HPDE6-E6E7 (cell line): ENCODE results near the gene KDM6A.
A peak's percentile ranks its signal among the peaks of the same experiment; 100 is the strongest.
"Not testable (repeated sequence)": the region's sequence is repeated elsewhere in the genome, so short reads cannot be mapped to it uniquely, and the experiment has no call there.

Experiments used
- DNase-seq: peaks from one replicate; pipeline ENCODE4 v3.0.0; 2011; ENCODE audit warnings: missing footprints; ENCODE audit errors: extremely low spot score

KDM6A gene

DNA sequence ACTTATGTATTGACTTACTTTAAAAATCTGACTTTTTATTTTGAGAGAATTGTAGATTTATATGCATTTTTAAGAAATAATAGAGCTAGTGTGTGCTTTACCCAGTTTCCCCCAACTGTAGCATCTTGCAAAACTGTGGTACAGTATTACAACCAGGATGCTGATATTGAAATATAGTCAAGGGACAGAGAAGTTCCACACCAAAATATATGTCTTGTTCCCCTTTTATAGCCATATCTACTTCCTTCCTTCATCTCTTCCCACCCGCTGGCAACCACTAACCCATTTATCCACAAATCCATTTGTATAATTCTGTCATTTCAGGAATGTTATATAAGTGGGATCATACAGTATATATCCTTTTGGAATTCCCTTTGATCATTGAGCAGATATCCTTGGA, 16.8 kb downstream of the KDM6A start:
- no peak for DNase-seq

DNA sequence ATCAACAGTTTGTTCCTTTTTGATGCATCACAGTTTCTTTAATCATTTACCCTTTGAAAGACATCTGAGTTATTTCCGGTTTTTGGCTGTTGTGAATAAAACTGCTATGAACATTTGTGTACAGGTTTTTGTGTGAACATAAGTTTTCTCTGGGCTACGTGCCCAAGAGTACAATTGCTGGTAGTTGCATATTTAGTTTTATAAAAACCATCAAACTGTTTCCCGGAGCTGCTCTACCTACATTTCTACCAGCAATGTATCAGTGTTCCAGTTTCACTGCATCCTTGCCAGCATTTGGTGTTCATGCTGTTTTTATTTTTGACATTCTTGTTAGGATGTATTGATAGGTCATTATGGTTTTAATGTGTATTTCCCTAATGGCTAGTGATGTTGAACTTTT, 17.3 kb downstream of the KDM6A start:
- no peak for DNase-seq

DNA sequence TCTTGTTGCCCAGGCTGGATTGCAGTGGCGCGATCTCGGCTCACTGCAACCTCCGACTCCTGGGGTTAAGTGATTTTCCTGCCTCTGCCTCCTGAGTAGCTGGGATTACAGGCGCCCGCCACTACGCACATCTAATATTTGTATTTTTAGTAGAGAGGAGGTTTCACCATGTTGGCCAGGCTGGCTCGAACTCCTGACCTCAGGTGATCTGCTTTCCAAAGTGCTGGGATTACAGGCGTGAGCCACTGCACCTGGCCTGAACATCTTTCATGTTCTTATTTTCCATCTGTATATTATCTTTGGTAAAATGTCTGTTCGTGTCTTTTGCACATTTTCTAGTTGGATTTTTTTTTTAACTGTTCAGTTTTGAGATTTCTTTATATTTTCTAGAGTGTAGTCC, 17.7 kb downstream of the KDM6A start:
- not testable (repeated sequence) for DNase-seq

DNA sequence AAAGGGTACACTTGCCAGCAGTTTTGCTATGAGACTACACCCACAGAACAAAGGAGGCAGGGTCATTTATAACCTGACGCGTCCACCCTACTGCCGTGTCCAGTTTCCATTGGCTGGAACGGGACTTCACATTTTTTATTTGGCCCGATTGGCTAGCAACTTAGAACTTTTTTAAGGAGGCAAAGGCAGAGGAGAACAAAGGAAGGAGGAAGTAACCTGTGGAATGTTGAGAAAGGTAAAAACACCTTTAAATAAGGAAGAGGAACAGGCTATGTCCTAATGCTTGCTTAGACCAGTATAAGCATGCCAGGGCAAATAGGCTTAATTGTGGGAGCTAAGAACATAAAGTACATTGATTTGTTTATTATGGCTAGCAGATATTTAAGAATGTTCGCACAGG, 18.7 kb downstream of the KDM6A start:
- no peak for DNase-seq

DNA sequence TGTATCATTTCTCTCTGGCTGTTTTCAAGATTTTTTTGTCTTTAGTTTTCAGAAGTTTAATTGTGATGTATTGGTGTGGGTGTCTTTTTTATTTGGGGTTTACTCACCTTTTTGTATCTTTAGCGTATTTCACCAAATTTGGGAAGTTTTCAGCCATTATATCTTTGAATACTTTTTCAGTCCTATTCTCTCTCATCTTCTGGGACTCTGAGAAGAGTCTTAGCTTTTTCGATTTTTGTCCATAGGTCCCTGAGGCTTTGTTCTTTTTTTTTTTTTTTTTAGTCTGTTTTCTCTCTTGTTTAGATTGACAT, 23.8 kb downstream of the KDM6A start:
- no peak for DNase-seq

DNA sequence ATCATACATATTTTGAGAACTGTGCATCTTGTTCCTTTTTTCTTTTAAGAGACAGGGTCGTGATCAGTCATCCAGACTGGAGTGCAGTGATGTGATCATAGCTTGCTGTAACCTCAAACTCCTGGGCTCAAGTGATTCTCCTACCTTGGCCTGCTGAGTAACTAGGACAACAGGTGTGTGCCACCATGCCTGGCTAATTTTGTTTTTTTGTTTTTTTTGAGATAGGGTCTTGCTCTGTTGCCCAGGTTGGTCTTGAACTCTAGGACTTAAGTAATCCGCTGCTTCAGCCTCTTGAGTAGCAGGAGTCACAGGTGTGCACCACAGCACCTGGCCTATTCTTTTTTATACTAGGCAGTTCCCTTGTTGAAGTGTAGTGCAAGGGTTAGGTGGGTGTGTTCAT, 24.6 kb downstream of the KDM6A start:
- DNase-seq = no peak

DNA sequence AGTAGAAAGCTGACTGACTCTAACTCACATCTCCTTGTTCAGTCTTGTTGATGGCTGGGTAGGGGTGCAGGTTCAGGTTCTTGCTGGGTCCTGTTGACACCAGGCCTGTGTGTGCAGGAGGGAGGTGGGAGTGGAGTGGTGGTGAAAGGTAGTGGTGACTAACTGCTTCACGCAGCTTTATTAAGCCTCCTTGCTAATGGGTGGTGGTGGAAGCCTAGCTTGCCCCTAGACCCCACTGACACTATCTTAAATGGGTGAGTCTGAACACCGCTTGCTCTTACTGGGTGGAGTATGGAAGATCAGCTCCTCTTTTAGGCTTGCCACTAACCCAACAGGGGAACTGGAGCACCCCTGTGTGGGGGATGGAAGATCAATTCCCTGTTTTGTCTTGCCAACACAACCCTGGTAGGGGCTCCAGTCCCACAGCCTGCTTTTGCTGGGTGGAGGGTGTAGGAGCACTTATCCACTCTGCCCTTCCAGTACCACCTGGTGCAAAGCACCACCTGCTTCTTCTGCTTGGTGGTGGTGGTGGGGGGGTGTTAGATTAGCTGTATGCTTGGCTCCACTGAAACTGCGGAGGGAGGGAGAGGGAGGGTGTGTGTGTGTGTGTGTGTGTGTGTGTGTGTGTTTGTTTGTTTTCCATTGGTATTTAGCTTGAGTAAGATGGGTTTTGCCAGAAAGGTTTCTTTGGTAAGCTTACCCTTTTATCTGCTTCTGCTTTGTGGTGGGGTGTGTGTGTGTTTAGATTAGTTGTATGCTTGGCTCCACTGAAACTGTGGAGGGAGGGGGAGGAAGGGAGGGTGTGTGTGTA, 25.6 kb downstream of the KDM6A start:
- DNase-seq = no peak

DNA sequence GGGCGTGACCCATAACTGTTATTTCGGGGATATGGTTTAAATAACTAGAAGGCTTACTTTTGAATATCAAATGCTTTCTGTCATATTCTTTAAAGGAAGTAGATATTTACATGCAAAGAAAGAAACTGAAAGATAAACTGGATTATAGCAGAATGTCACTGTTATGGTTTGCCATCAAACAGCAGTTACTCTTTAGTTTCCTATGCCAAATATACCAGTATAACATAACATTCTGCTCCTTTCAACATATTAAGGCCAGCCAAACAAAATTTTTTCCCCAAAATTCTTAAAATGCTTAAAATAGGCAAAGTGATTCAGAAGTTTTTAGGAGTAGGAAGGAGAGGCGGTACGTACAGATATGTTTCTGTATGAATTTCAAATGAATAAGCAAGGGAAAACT, 27.0 kb downstream of the KDM6A start:
- DNase-seq = no peak

DNA sequence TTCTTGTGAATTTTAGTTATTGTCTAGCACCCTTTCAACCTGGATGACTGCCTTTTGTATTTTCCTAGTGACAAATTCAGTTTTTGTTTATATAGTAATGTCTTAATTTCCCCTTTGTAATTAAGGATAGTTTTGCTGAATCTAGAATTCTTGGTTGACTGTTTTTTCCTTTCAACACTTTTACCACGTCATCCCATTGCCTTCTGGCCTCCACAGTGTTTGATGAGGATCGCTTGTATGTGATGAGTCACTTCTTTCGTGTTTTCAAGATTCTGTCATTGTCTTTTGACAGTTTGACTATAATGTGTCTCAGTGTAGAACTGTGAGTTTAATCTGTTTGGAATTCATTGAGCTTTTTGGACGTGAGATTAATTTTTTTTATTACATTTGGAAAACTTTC, 30.1 kb downstream of the KDM6A start:
- peak; percentile 28 for DNase-seq

DNA sequence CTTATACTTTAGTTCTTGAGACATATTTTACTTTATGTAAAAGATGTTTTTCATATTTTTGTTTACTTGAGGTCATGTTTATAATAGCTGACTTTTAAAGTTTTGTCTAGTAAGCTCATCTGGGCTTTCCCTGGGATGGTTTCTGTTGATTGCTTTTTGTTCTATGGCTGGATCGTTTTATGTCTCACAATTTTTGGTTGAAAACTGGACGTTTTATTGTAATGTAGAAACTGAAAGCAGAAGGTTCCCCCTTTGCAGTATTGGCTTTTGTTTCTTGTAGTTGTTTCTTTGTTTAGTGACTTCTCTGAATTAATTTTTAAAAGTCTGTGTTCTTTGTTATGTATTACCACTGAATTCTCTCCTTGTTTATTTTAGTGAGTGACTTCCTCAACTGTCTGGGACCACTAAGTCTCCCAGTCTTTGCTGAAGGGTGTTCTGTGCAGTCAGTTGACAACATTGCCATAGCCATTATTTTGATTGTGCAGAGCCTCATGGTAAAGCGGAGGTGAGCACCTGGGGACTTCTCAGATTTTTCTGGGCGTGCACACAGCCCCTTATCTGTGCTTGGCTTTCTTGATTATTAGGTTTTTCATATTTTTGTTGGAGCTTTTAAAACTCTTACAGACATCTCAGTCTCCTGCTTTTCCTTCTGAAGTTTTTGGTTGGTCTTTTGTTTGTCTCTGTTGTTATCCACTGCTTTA, 31.0 kb downstream of the KDM6A start:
- no peak for DNase-seq

DNA sequence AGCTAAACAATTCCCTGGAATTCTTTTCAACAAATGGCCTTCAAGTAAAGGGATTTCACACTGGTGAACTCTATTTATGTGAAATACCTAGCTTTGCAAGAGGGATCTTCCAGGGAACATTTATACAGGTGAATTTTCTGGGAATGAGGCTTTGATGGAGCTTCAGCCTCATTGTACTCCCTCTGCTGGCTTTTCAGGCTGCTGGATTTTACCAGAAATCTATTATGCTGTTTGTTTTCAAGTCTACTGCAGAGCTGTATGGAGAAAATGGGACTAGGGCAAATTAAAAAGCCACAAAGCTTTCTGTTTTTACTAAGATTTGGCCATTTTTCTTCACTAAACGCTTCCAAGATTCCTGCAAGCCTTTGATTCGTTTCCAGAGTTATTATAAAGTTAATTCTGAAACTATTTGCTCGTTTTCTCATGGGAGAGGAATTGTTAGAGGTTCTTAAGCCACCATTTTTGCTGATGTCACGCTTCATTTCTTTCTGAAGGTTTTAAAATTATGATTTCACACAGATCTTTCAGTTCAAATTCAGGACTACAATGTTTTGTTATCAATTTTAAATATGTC, 31.6 kb downstream of the KDM6A start:
- no peak for DNase-seq

DNA sequence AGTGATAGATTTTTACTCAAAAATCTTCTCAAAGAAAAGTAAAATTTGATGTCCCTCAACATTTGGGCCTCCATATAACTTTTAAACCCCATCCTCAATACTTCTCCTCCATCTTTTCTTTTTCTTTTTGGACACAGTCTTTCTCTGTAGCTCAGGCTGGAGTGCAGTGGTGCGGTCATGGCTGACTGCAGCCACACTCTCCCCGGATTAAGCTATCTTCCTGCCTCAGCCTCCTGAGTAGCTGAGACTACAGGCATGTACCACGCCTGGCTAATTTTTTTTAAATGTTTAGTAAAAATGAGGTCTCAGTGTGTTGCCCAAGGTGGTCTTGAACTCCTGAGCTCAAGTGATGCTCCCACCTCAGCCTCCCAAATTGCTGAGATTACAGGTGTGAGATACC, 33.1 kb downstream of the KDM6A start:
- no peak for DNase-seq

DNA sequence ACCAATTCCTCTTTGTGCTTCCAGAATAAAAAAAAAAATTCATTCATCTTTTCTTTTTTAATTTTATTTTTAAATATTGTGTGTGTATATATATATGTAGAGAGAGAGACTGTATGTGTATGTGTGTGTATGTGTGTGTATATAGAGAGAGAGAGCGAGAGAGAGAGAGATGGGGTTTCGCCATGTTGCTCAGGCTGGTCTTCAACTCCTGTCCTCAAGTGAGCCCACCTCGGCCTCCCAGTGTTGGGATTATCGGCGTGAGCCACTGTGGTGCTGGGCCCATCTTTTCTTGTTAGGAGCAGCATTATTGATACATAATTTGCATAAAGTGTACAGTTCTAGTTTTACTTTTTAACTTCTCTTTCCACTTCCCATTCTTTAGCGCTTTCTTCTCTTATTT, 33.6 kb downstream of the KDM6A start:
- no peak for DNase-seq

DNA sequence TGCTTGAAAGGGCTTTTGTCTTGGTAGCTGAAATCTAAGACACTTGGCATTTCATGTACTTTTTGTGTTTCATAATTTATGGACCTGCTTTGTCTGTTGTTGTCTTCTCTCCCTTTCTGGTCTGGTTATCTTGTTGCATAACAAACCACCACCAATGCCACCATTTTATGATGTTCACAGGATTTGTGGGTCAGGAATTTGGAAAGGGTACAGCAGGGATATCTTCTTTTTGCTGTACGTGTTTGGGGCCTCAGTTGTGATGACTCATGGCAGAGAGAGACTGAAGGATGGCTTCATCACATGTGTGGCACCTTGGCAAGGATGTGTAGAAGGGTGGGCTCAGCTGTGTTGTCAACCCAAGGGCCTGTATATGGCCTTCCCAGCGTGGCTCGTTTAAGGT, 35.2 kb downstream of the KDM6A start:
- no peak for DNase-seq

DNA sequence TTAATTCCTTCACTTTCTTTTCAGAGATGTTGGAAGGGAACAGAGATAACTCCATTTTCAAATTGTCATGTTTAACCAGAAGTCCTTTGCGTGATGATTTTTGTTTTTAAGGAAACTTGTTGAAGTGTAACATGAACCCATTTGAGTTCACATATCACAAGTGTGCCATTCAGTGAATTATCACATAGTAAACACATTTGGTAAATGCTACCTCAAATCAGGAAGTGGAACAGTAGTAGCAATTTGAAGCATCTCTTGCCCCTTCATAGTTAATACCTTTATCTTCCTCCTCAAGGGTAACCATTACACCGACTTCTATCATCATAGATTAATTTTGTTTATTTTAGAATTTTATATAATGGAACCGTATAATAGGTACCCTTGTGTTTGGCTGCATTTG, 35.8 kb downstream of the KDM6A start:
- DNase-seq = no peak

DNA sequence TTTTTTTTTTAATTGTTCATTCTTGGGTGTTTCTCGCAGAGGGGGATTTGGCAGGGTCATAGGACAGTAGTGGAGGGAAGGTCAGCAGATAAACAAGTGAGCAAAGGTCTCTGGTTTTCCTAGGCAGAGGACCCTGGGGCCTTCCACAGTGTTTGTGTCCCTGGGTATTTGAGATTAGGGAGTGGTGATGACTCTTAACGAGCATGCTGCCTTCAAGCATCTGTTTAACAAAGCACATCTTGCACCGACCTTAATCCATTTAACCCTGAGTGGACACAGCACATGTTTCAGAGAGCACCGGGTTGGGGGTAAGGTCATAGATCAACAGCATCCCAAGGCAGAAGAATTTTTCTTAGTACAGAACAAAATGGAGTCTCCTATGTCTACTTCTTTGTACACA, 37.5 kb downstream of the KDM6A start:
- DNase-seq = not testable (repeated sequence)

DNA sequence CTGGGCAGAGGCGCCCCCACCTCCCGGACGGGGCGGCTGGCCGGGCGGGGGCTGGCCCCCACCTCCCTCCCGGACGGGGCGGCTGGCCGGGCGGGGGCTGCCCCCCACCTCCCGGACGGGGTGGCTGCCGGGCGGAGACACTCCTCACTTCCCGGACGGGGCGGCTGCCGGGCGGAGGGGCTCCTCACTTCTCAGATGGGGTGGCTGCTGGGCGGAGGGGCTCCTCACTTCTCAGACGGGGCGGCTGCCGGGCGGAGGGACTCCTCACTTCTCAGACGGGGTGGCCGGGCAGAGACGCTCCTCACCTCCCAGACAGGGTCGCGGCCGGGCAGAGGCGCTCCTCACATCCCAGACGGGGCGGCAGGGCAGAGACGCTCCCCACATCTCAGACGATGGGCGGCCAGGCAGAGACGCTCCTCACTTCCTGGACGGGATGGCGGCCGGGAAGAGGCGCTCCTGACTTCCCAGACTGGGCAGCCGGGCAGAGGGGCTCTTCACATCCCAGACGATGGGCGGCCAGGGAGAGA, 38.1 kb downstream of the KDM6A start:
- not testable (repeated sequence) for DNase-seq

DNA sequence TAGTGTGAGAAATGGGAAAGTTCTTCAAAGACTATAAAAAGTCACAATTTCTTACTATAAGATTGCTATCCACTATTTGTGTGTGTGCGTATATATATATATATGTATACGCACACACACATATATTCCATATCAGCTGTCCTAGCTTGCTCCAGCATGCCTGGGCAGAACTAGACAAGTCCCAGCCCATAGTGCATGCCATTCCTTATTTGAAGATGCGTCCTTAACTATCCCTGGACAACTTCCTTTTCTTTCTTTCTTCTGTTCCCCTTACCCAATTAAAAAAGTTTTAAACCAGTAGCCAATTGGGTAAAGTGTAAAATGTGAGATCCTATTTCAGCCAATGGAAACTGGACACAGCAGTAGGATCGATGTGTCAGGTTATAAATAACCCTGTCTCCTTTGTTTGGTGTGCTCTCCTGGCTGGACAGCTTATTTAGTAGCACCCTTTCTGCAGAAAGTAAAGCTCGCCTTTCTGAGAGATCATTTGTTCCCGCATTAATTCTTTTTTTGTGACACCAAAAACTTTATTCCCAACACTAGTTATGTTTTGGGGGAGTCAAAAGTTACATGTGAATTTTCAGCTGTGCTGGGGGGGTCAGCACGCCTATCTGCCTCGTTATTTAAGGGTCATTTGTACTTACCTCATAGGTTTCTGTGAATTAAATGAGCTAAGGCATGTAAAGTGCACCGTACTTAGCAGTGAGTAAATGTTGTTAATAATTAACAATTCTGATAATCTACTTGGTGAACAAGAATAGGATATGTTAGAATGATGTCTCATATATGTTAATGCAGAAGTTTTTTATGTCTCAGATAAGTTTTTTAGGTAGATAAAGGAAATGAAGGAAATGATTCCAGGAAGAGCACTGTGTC, 40.9 kb downstream of the KDM6A start:
- DNase-seq = no peak

DNA sequence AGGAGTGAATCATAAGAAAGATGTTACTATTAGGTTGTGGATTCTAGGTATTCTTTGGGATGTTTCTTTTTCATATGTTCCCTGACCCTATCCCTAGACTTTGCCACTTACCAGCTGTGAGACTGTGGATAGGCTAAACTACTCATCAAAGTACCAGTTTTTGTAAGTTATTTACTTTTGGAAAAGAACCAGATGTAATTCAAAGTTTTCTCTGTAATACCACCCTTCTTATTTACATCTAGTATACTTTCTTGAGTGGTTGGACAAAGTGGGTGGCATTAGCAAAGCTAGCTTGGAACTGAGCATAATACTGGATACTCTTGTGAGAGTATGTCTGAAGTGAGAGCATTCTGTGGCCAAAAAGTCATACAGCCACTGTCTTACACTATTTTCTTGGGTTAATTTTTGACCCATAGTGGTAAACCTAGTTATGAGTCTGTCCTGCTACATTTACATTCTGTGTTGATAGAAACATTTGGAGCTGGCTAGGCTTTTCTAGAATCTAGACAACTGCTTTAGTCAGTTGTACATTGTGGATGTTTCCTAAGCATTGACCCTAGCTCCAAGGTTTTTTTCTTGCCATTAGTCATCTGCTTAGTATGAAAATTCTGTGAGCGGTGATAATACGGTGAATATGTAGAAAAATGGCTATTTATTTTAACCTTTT, 41.7 kb downstream of the KDM6A start:
- DNase-seq = no peak

DNA sequence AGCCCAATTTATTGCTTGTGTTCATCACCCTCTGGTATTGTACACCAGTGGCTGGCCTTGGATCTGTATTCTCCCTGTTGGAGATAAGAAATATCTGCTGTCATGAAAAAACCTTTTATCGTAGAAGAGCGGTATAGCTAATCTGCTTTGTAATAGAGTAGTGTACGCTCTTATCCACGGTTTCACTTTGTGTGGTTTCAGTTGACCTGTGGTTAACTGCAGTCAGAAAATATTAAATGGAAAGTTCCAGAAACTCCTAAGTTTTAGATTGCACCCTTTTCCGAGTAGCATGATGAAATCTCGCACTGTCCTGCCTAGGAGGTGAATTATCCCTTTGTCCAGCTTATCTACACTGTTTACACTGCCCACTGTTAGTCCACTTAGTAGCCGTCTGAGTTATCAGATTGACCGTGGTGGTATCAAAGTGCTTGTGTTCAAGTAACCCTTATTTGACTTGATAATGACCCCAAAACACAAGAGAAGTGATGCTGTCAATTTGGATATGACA, 42.4 kb downstream of the KDM6A start:
- no peak for DNase-seq

DNA sequence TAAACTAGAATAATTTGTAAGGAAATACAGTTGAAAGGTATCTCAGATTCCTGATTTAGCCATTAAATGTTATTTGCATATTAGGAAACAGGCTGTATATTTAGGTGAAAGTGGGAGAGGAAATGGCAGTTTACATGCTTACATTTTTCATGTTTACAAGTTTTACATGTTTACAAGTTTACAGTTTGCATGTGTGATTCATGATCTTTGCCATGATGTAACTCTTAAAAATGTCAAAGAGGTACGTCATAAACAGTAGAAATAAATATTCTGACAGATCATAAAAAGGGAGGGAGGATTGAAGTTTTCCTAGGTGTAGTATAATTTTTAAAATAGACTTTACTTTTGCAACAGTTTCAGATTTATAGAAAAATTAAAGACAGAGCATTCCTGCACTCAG, 45.7 kb downstream of the KDM6A start:
- DNase-seq = no peak
